Ascending aorta (tissue), 2 donors: ENCODE results near the gene RAB1B. TPM values are rescaled to one million over a fixed set of nuclear protein-coding genes. Genes with fewer than 3 reads are reported as not detected.
A peak's percentile ranks its signal among the peaks of the same experiment; 100 is the strongest.
"Not testable (repeated sequence)": the region's sequence is repeated elsewhere in the genome, so short reads cannot be mapped to it uniquely, and the experiment has no call there.

Experiments used
- DNase-seq, 2 donors: peaks; one replicate each; pipeline ENCODE4 v3.0.0-alpha.2; 2019; ENCODE audit warnings: low spot score in 2 of 2
- H3K27ac ChIP-seq, 2 donors: fragments of 200-600 bp; sonication (generic); one replicate each; pipeline ENCODE4 v1.5.1; 2016 to 2017; ENCODE audit warnings: mild to moderate bottlenecking in 1 of 2
- H3K27me3 ChIP-seq: fragments of 200-600 bp; sonication (generic); one replicate; pipeline ENCODE4 v1.5.1; 2017
- H3K36me3 ChIP-seq, 2 donors: fragments of 200-600 bp; sonication (generic); one replicate each; pipeline ENCODE4 v1.5.1; 2016
- H3K4me1 ChIP-seq, 2 donors: fragments of 200-600 bp; sonication (generic); one replicate each; pipeline ENCODE4 v1.5.1; 2016 to 2017; ENCODE audit warnings: mild to moderate bottlenecking in 1 of 2
- H3K4me3 ChIP-seq, 2 donors: fragments of 200-600 bp; sonication (generic); one replicate each; pipeline ENCODE4 v1.5.1; 2016 to 2017; ENCODE audit warnings: mild to moderate bottlenecking in 1 of 2
- H3K9me3 ChIP-seq, 2 donors: fragments of 200-600 bp; sonication (generic); one replicate each; pipeline ENCODE4 v1.5.1; 2016
- CTCF ChIP-seq, 3 experiments: fragments of 200-600 bp in 2 of 3; fragments of 450-650 bp in 1 of 3; sonication (generic) in 2 of 3; IDR thresholded peaks; one replicate each; pipeline ENCODE4 v1.5.1; 2016 to 2019; ENCODE audit warnings: antibody characterized with exemption in 3 of 3, mild to moderate bottlenecking in 1 of 3, moderate library complexity in 1 of 3
- intact Hi-C: fragments of 100-400 bp; cut with DNase I; formaldehyde crosslinking; loops from one replicate; pipeline ENCODE4 v1.15.1; 2023
- total RNA-seq: library from RNA; depleted of rRNA; stranded (reverse); fragments of >200 nt; gene quantifications from one replicate; pipeline ENCODE4 v1.1.0, GENCODE V29; 2016

The RAB1B gene
- total RNA-seq, 1 donor from 2014 or later, result 171 TPM

GRCh38 chr11:66247801-66248200 is 20.6 kb upstream of the RAB1B start:
- no peaks in the 10 kb centered on the region for H3K9me3 ChIP-seq
- H3K36me3 ChIP-seq, result peaks cover 14 to 28% of the 10 kb centered on the region in 2 donors
- TF ChIP-seq CTCF (IDR thresholded peaks at IDR 0.05), result no peak
- intact Hi-C loops, result no loop called here
- no peaks in the 10 kb centered on the region for H3K27me3 ChIP-seq
- no peak overlapping the region for H3K4me3 ChIP-seq
- no peak for DNase-seq
- H3K27ac ChIP-seq, result no peak overlapping the region
- H3K4me1 ChIP-seq, result no peaks in the 10 kb centered on the region

- H3K36me3 ChIP-seq, result peaks cover 6 to 17% of the 10 kb centered on the region in 2 donors
- intact Hi-C loops, result no loop called here
- no peaks in the 10 kb centered on the region for H3K27me3 ChIP-seq
- DNase-seq, result no peak
- H3K9me3 ChIP-seq, result no peaks in the 10 kb centered on the region
- no peak overlapping the region for H3K4me3 ChIP-seq
- no peak overlapping the region for H3K27ac ChIP-seq
- TF ChIP-seq CTCF (IDR thresholded peaks at IDR 0.05), result no peak
- H3K4me1 ChIP-seq, result no peaks in the 10 kb centered on the region
Observed at GRCh38 chr11:66248903-66249302, 19.5 kb upstream of the RAB1B start.

- no peak overlapping the region for H3K4me3 ChIP-seq
- intact Hi-C loops, result no loop called here
- no peaks in the 10 kb centered on the region for H3K9me3 ChIP-seq
- H3K36me3 ChIP-seq, result peaks cover 0 to 5% of the 10 kb centered on the region in 2 donors
- H3K4me1 ChIP-seq, result peaks cover 1 to 2% of the 10 kb centered on the region in 2 donors
- DNase-seq, result no peak
- H3K27ac ChIP-seq, result no peak overlapping the region
- no peak for TF ChIP-seq CTCF (IDR thresholded peaks at IDR 0.05)
- no peaks in the 10 kb centered on the region for H3K27me3 ChIP-seq
Observed at GRCh38 chr11:66251809-66252208, 16.6 kb upstream of the RAB1B start.

- H3K36me3 ChIP-seq, DNase-seq, H3K27me3 ChIP-seq, H3K4me1 ChIP-seq, intact Hi-C loops, H3K27ac ChIP-seq, H3K4me3 ChIP-seq, H3K9me3 ChIP-seq: not testable (repeated sequence)
Observed at GRCh38 chr11:66253081-66253480, 15.4 kb upstream of the RAB1B start.

GRCh38 chr11:66258473-66258893 is 10.0 kb upstream of the RAB1B start:
- H3K27me3 ChIP-seq, result no peaks in the 10 kb centered on the region
- intact Hi-C loops, result loop anchor here (1.0 kb wide), 1 partner anchor 36 kb away; no protein-coding TSS in a partner anchor
- no peak for DNase-seq
- H3K9me3 ChIP-seq, result no peaks in the 10 kb centered on the region
- peaks cover 19 to 35% of the 10 kb centered on the region in 2 donors for H3K36me3 ChIP-seq
- peaks cover 8 to 9% of the 10 kb centered on the region in 2 donors for H3K4me1 ChIP-seq
- H3K27ac ChIP-seq, result peak overlapping the region; percentile 76 to 78
- H3K4me3 ChIP-seq, result peak overlapping the region; percentile 90 to 91
- no peak for TF ChIP-seq CTCF (IDR thresholded peaks at IDR 0.05)

- Histone ChIP-seq H3K4me3 (peak overlapping the region in 1 of 2 donors; percentile 91), H3K27ac (no peak overlapping the region), H3K4me1 (peaks cover 8 to 9% of the 10 kb centered on the region in 2 donors), H3K9me3 (no peaks in the 10 kb centered on the region), H3K27me3 (no peaks in the 10 kb centered on the region), H3K36me3 (peaks cover 23 to 35% of the 10 kb centered on the region in 2 donors)
- TF ChIP-seq CTCF (IDR thresholded peaks at IDR 0.05), result no peak
- intact Hi-C loops, result no loop called here
- DNase-seq, result no peak
Observed at GRCh38 chr11:66259225-66259624, 9.2 kb upstream of the RAB1B start.
